Right renal pelvis (tissue), 4 donors: ENCODE results near the gene TTC9. TPM values are rescaled to one million over a fixed set of nuclear protein-coding genes. Genes with fewer than 3 reads are reported as not detected.

Experiments
- DNase-seq, 4 donors: peaks; one replicate each; pipeline ENCODE4 v3.0.0-alpha.2; 2013; ENCODE audit warnings: low read depth in 4 of 4, low spot score in 3 of 4, missing footprints in 1 of 4
- polyA plus RNA-seq, 4 donors: library from polyadenylated mRNA; unstranded; fragments of 120-200 nt; gene quantifications; one replicate each; pipeline ENCODE4 v1.2.1, GENCODE V29; 2013; ENCODE audit not compliant: insufficient read length in 4 of 4

TTC9 gene
- polyA plus RNA-seq, 4 donors = 3.2 to 3.8 (median 3.7) TPM

DNA sequence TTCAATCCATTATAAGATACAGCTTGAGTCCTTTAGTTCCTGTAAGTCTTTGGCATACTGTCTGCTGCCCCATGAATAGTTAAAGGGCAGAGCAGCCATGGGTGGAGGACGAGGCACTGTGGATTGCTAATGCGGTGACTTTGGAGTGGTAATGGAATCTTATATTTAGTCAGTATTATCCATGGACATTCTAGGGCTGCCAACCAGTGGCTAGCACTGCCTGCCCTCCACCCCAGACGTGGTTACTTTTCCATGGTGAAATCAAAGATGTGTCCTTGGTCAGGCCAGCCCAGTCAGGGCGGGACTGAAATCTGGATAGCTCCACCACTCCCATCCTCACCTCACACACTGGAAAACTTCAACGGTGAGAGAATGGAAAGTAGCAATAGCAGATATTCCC is 2.3 kb downstream of the TTC9 start:
- DNase-seq = no peak

GRCh38 chr14:70645892-70646291 is 4.2 kb downstream of the TTC9 start:
- no peak for DNase-seq

DNA sequence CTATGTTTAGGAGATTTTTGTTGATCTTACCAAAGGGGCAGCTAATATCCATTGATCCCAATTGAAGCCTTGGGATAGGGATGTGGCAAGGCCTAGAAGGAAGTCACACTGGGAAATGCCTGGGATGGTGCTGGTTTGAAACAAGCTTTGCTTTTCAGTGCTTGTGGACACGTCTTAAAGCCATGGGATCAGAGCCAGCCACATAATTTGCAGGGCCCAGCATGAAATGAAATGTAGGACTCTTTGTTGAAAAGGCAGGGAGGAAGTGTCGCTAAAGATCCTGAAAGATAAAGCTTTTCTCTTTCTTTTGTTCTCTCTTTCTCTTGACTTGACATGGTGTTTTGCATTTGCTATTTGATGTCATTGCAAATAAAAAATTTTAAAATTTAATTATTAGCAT is 5.0 kb downstream of the TTC9 start:
- no peak for DNase-seq

GRCh38 chr14:70648346-70648745 is 6.6 kb downstream of the TTC9 start:
- DNase-seq = no peak

DNA sequence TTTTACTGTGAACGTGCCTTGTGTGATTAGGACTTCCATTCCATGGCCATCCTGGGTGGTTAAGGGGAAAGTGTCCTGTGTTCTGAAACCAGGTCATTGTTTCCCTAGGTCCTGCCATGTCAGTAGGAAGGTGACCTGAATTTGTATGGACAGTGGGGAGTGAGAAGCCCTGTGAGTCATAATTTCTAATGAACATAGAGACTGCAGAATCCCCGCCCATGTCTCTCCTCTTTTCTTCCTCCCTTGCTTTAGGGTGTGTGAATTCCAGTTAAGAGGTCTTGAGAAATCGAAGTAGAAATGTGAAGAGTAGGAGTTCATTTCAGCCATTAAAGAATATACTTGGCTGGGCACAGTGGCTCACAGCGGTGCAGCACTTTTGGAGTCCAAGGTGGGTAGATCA is 8.1 kb downstream of the TTC9 start:
- no peak for DNase-seq

- DNase-seq = no peak
These were observed 9.8 kb downstream of the TTC9 start for GRCh38 chr14:70651522-70651921.

GRCh38 chr14:70652871-70653270 is 11.2 kb downstream of the TTC9 start:
- DNase-seq = no peak

DNA sequence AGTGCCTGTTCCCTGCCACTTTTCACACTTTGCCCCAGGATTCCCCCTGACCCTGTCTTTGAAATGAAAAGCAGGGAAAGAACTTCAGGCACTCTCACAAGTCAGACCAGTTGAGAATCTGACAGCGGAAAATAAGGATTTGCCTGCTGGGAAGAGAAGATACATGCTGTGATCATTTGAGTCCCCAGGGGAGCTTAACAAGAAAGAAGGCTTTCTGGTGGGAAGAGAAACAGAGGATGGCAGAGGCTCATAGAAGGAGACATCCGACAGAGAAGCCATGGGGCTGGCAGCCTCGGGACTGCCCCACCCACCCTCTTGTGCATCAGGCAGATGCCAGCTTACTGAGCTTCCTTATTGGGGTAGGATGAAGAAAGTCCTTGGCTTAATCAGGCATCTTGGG is 11.9 kb downstream of the TTC9 start:
- DNase-seq = no peak

GRCh38 chr14:70654632-70655031 is 12.9 kb downstream of the TTC9 start:
- DNase-seq = no peak

- DNase-seq = no peak
These were observed 13.6 kb downstream of the TTC9 start for GRCh38 chr14:70655110-70655826.

DNA sequence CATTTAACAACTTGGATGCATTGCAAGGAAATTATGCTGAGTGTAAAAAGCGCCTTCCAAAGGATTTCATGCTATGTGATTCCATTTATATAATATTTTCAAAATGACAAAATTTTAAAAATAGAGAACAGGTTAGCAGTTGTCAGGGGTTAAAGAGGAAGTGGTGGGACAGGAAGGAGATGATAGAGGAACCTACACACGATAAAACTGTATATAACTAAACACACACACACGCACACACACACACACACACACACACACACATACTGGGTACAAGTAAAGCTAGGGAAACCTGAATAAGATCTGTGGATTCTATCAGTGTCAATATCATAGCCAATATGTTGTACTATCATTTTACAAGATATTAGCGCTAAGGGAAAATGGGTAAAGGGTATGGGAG is 17.2 kb downstream of the TTC9 start:
- no peak for DNase-seq

GRCh38 chr14:70660967-70661893 is 19.5 kb downstream of the TTC9 start:
- no peak for DNase-seq

DNA sequence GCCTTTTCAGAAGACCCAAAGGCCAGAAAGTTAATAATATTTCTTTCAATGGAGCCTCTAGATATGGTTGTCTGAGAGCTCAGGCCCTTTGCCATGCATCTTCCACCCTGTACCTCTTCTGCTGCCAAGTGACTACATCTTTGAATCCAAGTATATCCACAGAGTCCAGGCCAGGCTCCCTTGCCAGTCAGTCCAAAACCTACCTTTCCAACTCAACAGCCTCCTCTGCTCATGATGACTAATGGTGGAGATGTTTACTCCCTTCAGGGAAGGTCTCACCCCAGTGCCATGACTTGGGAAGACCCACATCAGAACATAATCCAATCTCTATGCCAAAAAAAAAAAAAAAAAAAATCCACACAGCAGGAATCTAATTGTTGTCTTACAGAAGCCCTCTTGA is 20.4 kb downstream of the TTC9 start:
- no peak for DNase-seq

GRCh38 chr14:70662816-70663215 is 21.1 kb downstream of the TTC9 start:
- DNase-seq = no peak

DNA sequence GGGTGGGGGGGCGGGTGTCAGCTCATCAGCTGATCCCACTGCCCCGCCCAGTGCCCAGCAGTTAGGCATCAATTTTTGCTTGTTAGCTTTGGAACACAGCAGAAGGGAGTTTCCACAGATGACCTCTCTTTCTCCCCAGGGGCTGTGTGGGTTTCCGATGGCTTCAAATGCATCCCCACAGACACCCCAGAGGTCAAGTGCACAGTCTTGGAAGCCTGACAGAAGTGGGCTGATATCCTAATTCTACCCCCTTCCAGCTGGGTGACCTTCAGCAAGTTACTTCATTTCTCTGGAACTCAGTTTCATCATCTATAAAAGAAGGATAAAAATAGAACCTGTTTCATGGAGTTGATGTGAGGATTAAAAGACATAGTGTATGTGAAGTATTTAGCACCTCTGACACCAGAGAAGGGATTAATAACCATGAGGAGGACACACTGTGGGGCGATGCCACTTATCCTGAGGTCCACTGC is 22.0 kb downstream of the TTC9 start:
- no peak for DNase-seq

- DNase-seq = no peak
These were observed 23.2 kb downstream of the TTC9 start for GRCh38 chr14:70664698-70665447.

- no peak for DNase-seq
These were observed 24.0 kb downstream of the TTC9 start for GRCh38 chr14:70665448-70666360.

GRCh38 chr14:70666361-70666686 is 24.6 kb downstream of the TTC9 start:
- DNase-seq = no peak

- DNase-seq = no peak
These were observed 29.4 kb downstream of the TTC9 start for GRCh38 chr14:70670992-70671651.
